H1 (cell line): ENCODE results near the gene SOX6. TPM values are rescaled to one million over a fixed set of nuclear protein-coding genes. Genes with fewer than 3 reads are reported as not detected.

Experiments used
- CTCF ChIA-PET: fragments of 300-600 bp; sonication (Branson Sonifier 250); formaldehyde crosslinking; loops from one replicate; lab custom pipeline; 2021; ENCODE audit not compliant: partially characterized antibody; lab: Charles Lee
- POLR2A ChIA-PET: fragments of 300-600 bp; sonication (Branson Sonifier 250); formaldehyde crosslinking; loops from one replicate; lab custom pipeline; 2021; ENCODE audit warnings: inconsistent platforms; ENCODE audit not compliant: partially characterized antibody; lab: Charles Lee
- DNase-seq, 2 experiments: peaks; one replicate each; pipeline versions ENCODE4 v3.0.0 to v3.0.0-alpha.2; 2010 to 2022; ENCODE audit warnings: low spot score in 2 of 2, low read depth in 1 of 2, mixed read lengths in 1 of 2
- FAIRE-seq: peaks from 2 replicates; lab custom pipeline; 2011; peaks lifted over from hg19 to GRCh38; lab: Jason Lieb, UNC
- H2AFZ ChIP-seq: 2 replicates; pipeline ENCODE4 v1.8.1; 2012; ENCODE audit warnings: low read length, inconsistent platforms
- H2AK5ac ChIP-seq: 2 replicates; pipeline ENCODE4 v1.6.1; 2013; ENCODE audit warnings: low read depth, low read length
- H2BK120ac ChIP-seq: replicated peaks from 2 replicates; pipeline ENCODE3; 2013; ENCODE audit warnings: low read depth, low read length, inconsistent platforms
- H2BK12ac ChIP-seq: 2 replicates; pipeline ENCODE4 v1.6.1; 2013; ENCODE audit warnings: low read depth, low read length
- H2BK15ac ChIP-seq: 2 replicates; pipeline ENCODE4 v1.6.1; 2013; ENCODE audit warnings: low read length
- H2BK20ac ChIP-seq: 2 replicates; pipeline ENCODE4 v1.6.1; 2013; ENCODE audit warnings: low read length
- H2BK5ac ChIP-seq: 2 replicates; pipeline ENCODE4 v1.6.1; 2013; ENCODE audit warnings: low read depth, low read length
- H3K14ac ChIP-seq: 2 replicates; pipeline ENCODE4 v1.6.1; 2013; ENCODE audit warnings: inconsistent platforms; ENCODE audit not compliant: insufficient read length
- H3K18ac ChIP-seq: 2 replicates; pipeline ENCODE4 v1.6.1; 2013; ENCODE audit warnings: low read length; ENCODE audit errors: extremely low read depth
- H3K23ac ChIP-seq: 2 replicates; pipeline ENCODE4 v1.6.1; 2013; ENCODE audit warnings: inconsistent platforms; ENCODE audit not compliant: insufficient read length
- H3K23me2 ChIP-seq: 2 replicates; pipeline ENCODE4 v1.6.1; 2013; ENCODE audit warnings: low read depth, low read length
- H3K27ac ChIP-seq: 2 replicates; pipeline ENCODE4 v1.6.1; 2011; ENCODE audit warnings: low read depth, low read length, inconsistent platforms
- H3K27me3 ChIP-seq, 4 experiments: replicated peaks in 1 of 4; 1 replicate in 1 of 4; 2 replicates in 3 of 4; pipeline versions ENCODE4 v1.6.1 to v1.8.1; 2011 to 2013; ENCODE audit warnings: low read length in 3 of 4, mild to moderate bottlenecking in 3 of 4, inconsistent platforms in 2 of 4, mixed read lengths in 2 of 4, moderate library complexity in 1 of 4; ENCODE audit not compliant: control insufficient read depth in 3 of 4, insufficient read depth in 3 of 4; ENCODE audit errors: extremely low read depth in 1 of 4
- H3K36me3 ChIP-seq, 4 experiments: 2 replicates each; pipeline versions ENCODE4 v1.6.1 to v1.8.1; 2011 to 2013; ENCODE audit warnings: mild to moderate bottlenecking in 4 of 4, low read length in 3 of 4, moderate library complexity in 2 of 4, control low read depth in 1 of 4, inconsistent platforms in 1 of 4; ENCODE audit not compliant: insufficient read depth in 4 of 4, control insufficient read depth in 2 of 4
- H3K4ac ChIP-seq: replicated peaks from 2 replicates; pipeline ENCODE3; 2013; ENCODE audit warnings: low read length, low read depth, mixed read lengths, inconsistent platforms; ENCODE audit not compliant: insufficient read length
- H3K4me1 ChIP-seq, 4 experiments: replicated peaks in 1 of 4; 1 replicate in 1 of 4; 2 replicates in 3 of 4; pipeline versions ENCODE4 v1.6.1 to v1.8.1; 2011 to 2013; ENCODE audit warnings: low read length in 3 of 4, inconsistent platforms in 2 of 4, mixed read lengths in 1 of 4; ENCODE audit not compliant: insufficient read depth in 4 of 4, control insufficient read depth in 3 of 4
- H3K4me2 ChIP-seq, 2 experiments: 2 replicates each; pipeline versions ENCODE4 v1.6.1 to v1.8.1; 2011 to 2013; ENCODE audit warnings: low read depth in 2 of 2, low read length in 2 of 2, control low read depth in 1 of 2, inconsistent platforms in 1 of 2, mild to moderate bottlenecking in 1 of 2; ENCODE audit not compliant: insufficient read depth in 1 of 2
- H3K4me3 ChIP-seq, 4 experiments: fragments of 200-600, 300-600 bp in 1 of 4; sonication (generic), shearing (Covaris generic), sonication (Bioruptor Twin) in 1 of 4; 2 replicates each; pipeline versions ENCODE4 v1.5.1 to v1.8.1; 2011 to 2016; ENCODE audit warnings: low read length in 4 of 4, low read depth in 3 of 4, control low read depth in 2 of 4, inconsistent platforms in 2 of 4, mild to moderate bottlenecking in 2 of 4, mixed read lengths in 1 of 4, moderate library complexity in 1 of 4; ENCODE audit not compliant: insufficient read depth in 2 of 4; ENCODE audit errors: extremely low read depth in 1 of 4
- H3K56ac ChIP-seq: replicated peaks from 2 replicates; pipeline ENCODE3; 2013; ENCODE audit warnings: low read depth, mild to moderate bottlenecking, mixed read lengths, low read length, inconsistent platforms; ENCODE audit not compliant: insufficient read length
- H3K79me1 ChIP-seq: 2 replicates; pipeline ENCODE4 v1.6.1; 2013; ENCODE audit warnings: low read depth, low read length, control low read depth
- H3K79me2 ChIP-seq, 2 experiments: 2 replicates each; pipeline versions ENCODE4 v1.6.1 to v1.8.1; 2012 to 2013; ENCODE audit warnings: low read length in 2 of 2, mild to moderate bottlenecking in 2 of 2, inconsistent platforms in 1 of 2; ENCODE audit not compliant: insufficient read depth in 2 of 2, control insufficient read depth in 1 of 2
- H3K9ac ChIP-seq, 4 experiments: replicated peaks in 1 of 4; 1 replicate in 1 of 4; 2 replicates in 3 of 4; pipeline versions ENCODE4 v1.6.1 to v1.8.1; 2011 to 2013; ENCODE audit warnings: low read depth in 3 of 4, low read length in 3 of 4, control low read depth in 2 of 4, mild to moderate bottlenecking in 2 of 4, moderate library complexity in 2 of 4, inconsistent platforms in 1 of 4; ENCODE audit errors: extremely low read depth in 1 of 4
- H3K9me3 ChIP-seq, 2 experiments: 2 replicates each; pipeline versions ENCODE4 v1.6.1 to v1.8.1; 2012 to 2013; ENCODE audit warnings: mild to moderate bottlenecking in 2 of 2, moderate library complexity in 2 of 2, control low read depth in 1 of 2, inconsistent platforms in 1 of 2, low read depth in 1 of 2, low read length in 1 of 2, mixed read lengths in 1 of 2; ENCODE audit not compliant: insufficient read depth in 2 of 2
- H4K20me1 ChIP-seq, 2 experiments: replicated peaks in 1 of 2; 2 replicates each; pipeline versions ENCODE3 to v1.8.1; 2011 to 2013; ENCODE audit warnings: inconsistent platforms in 2 of 2, low read length in 2 of 2, mild to moderate bottlenecking in 1 of 2; ENCODE audit not compliant: insufficient read depth in 2 of 2, control insufficient read depth in 1 of 2
- H4K5ac ChIP-seq: 2 replicates; pipeline ENCODE4 v1.6.1; 2013; ENCODE audit warnings: low read length, low read depth, mixed read lengths, inconsistent platforms; ENCODE audit not compliant: insufficient read length
- H4K8ac ChIP-seq: 2 replicates; pipeline ENCODE4 v1.8.0; 2013; ENCODE audit warnings: mild to moderate bottlenecking, moderate library complexity, low read length, inconsistent platforms; ENCODE audit not compliant: insufficient read depth; ENCODE audit errors: extremely low read depth
- H4K91ac ChIP-seq: replicated peaks from 2 replicates; pipeline ENCODE3; 2013; ENCODE audit warnings: low read length, mixed read lengths, inconsistent platforms; ENCODE audit not compliant: insufficient read length
- CHD1 ChIP-seq: IDR thresholded peaks from 2 replicates; pipeline ENCODE4 v1.6.1; 2012; ENCODE audit warnings: low read depth, low read length, improper control_type of control experiment
- MAFK ChIP-seq: IDR thresholded peaks from 2 replicates; pipeline ENCODE4 v1.6.1; 2012; ENCODE audit warnings: low read depth, mild to moderate bottlenecking, improper control_type of control experiment, low read length
- WGBS, 2 experiments: shearing (Covaris generic) in 1 of 2; methylation state at CpG; one replicate each; pipeline versions ENCODE4 v1.1.6 to v1.1.7; 2013 to 2015; ENCODE audit warnings: low lambda C conversion rate in 2 of 2, mixed read lengths in 2 of 2, inconsistent platforms in 1 of 2, low coverage in 1 of 2, missing lambda C conversion rate in 1 of 2; ENCODE audit not compliant: insufficient replicate concordance in 2 of 2, insufficient coverage in 1 of 2, insufficient read length in 1 of 2; ENCODE audit errors: extremely low coverage in 1 of 2, missing lambda C conversion rate in 1 of 2; 5-methylcytosine and 5-hydroxymethylcytosine counted together
- polyA plus RNA-seq, 7 experiments: library from polyadenylated mRNA; depleted of rRNA in 3 of 7; stranded (reverse) in 5 of 7; unstranded in 2 of 7; fragments of >200 nt in 5 of 7; fragments of 200-250 nt in 2 of 7; gene quantifications; 1 replicate in 5 of 7; 2 replicates in 1 of 7; 4 replicates in 1 of 7; pipeline versions ENCODE4 v1.2.1 to v1.2.3, GENCODE V29; 2011 to 2013; ENCODE audit warnings: missing spikeins in 2 of 7, mixed read lengths in 2 of 7
- total RNA-seq: library from RNA; stranded (reverse); fragmentation: NEBNext Ultra II Directional; extraction: Animal tissue kit (Norgen Biotek cat#: 25700); gene quantifications from 2 replicates; pipeline ENCODE4 v1.2.1, GENCODE V29; 2021

SOX6 gene
- total and polyA plus RNA-seq, 2 of the 8 experiments (the other 6 are each of a cell fraction or from before 2014, with no cell fraction given) = 0.09 TPM; not detected in 1

DNA sequence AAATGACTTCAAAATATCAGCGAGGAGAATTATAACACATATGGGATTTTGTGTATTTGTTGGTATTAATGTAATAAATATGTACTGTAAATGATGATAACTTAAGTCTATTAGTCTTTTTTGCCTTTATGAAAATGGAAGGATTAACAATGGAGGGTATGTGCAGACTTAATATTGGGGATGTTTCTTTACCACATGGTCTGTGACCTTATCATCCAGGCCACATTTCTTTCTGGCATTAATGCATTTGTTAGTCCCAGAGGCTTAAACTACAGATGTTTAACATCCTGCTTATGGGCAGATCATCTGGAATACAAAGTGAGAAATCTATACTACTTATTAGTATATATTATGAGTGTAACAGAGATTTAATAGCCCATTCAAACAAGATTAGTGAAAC, 64.6 kb downstream of the SOX6 start:
- H4K91ac ChIP-seq = no peak overlapping the region
- H4K8ac ChIP-seq = no peak overlapping the region
- DNase-seq = no peak
- H3K56ac ChIP-seq = no peak overlapping the region
- TF ChIP-seq CHD1 = no peak
- no peak for TF ChIP-seq MAFK
- no peak overlapping the region for H3K4me3 ChIP-seq
- no peak overlapping the region for H2BK5ac ChIP-seq
- no peaks in the 10 kb centered on the region for H3K79me2 ChIP-seq
- H3K79me1 ChIP-seq = no peaks in the 10 kb centered on the region
- ChIA-PET POLR2A (no interaction called here), CTCF (no interaction called here)
- no peaks in the 10 kb centered on the region for H3K9me3 ChIP-seq
- 41% methylated on average over 1 of the region's 1 CpG; no CpG with 5 or more reads in 1 of the 2 experiments for WGBS, 2 experiments
- no peaks in the 10 kb centered on the region for H3K27me3 ChIP-seq
- H3K4ac ChIP-seq = no peak overlapping the region
- no peak overlapping the region for H2BK12ac ChIP-seq
- H3K23me2 ChIP-seq = no peaks in the 10 kb centered on the region; the same call in 1 of the 2 replicates
- no peak overlapping the region for H3K18ac ChIP-seq
- H4K20me1 ChIP-seq = no peaks in the 10 kb centered on the region
- no peak overlapping the region for H2BK120ac ChIP-seq
- H2AK5ac ChIP-seq = no peak overlapping the region
- no peak overlapping the region for H2AFZ ChIP-seq
- H3K23ac ChIP-seq = no peak overlapping the region
- H3K4me1 ChIP-seq = peaks cover 0 to 2% (median 0%) of the 10 kb centered on the region in 4 experiments; a peak in 1 of 7 replicates
- no peak overlapping the region for H3K9ac ChIP-seq
- H3K4me2 ChIP-seq = no peak overlapping the region
- no peak for FAIRE-seq
- H4K5ac ChIP-seq = no peak overlapping the region
- H2BK20ac ChIP-seq = no peak overlapping the region
- no peaks in the 10 kb centered on the region for H3K36me3 ChIP-seq
- no peak overlapping the region for H3K14ac ChIP-seq
- H2BK15ac ChIP-seq = no peak overlapping the region
- H3K27ac ChIP-seq = no peak overlapping the region
